ENCODE results near the gene PPP1R26.
A peak's percentile ranks its signal among the peaks of the same experiment; 100 is the strongest.
"Not testable (repeated sequence)": the region's sequence is repeated elsewhere in the genome, so short reads cannot be mapped to it uniquely, and the experiment has no call there.

Gene PPP1R26

GRCh38 chr9:135505406-135506187, 26.0 kb downstream of the PPP1R26 start:
- DNase-seq: no peak

DNA sequence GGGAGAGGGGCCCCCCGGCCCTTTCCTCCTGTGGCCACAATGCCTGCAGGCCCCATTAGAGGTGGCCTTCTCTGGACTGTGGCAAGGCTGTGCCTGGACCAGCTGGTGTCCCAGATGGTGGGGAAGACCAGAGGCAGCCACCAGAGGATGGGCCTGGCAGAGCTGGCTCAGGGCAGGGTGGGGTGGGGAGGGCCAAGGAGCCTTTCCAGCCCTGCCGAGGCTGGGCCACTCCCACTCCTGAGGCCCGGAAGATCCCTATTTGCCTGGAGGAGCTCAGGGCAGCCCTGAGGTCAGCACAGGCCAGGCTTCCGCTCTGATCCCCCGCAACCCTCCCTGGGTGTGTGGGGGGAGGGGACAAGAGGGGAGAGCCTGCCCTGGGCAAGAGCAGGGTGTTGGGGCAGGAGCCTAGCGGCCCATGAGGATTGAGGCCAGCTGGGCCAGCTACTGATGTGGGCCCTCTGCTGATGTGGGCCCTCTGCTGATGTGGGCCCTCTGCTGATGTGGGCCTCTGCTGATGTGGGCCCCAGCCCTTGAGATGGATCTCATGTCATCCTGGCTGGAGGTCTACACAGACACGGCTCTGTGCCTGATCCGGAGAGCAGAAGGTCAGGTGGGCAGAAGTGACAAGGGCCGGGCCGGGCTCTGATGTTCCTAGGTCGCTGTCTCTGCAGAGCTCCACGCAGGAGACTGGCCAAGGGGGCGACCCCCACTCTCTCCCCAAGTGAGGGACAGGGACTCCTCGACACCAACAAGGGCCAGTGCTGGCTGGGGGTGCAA, 26.9 kb downstream of the PPP1R26 start:
- no peak for DNase-seq

- peak; percentile 1 for DNase-seq
Observed at GRCh38 chr9:135507104-135508035, 27.8 kb downstream of the PPP1R26 start.

DNA sequence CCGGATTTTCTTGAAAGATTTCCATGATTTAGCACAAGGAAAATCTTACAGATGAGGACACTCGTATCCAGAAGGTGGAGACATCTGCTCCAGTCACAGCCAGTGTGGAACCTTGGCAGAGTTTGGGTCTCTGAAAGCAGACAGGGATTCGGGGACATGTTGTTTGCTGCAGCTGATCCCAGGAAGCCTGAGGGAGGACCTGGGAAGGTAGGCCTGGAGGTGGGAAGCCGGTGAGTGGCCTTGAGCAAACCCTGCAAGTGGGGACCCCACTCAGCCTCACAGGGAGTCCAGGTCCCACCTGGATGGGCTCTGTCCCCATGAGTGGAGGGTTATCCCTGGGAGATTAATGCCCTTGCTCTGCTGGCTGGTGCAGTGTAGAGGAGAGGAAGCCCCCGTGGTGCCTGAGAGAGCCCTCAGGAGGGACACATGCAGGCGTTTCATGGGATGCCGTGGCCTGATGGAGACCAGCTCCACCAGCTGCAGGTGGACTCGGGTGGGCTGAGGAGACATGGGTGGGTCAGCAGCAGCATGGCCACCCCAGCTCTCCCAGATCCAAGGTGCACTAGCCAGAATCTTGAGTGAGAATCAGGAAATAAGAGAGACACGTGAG, 28.7 kb downstream of the PPP1R26 start:
- peak; percentile 21 for DNase-seq

DNA sequence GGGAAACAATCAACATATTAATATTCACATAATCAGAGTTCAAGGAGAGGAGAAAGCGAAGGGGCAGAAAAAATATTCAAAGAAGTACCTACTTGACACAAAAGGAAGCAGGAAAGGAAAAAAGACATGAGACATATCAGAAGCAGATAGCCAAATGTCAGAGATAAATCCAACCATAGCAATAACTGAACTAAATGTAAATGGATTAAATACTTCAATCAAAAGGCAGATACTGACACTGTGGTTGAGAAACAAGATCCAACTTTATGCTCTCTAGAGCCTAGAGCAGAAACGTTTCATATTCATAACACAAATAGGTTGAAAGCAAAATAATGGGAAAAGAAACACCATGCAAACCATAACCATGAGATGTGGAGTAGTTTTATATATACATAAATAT, 29.9 kb downstream of the PPP1R26 start:
- DNase-seq: no peak

GRCh38 chr9:135512241-135512603, 32.6 kb downstream of the PPP1R26 start:
- peak; percentile 11 for DNase-seq

GRCh38 chr9:135512904-135513303, 33.3 kb downstream of the PPP1R26 start:
- DNase-seq: peak; percentile 18

GRCh38 chr9:135513351-135513846, 33.8 kb downstream of the PPP1R26 start:
- DNase-seq: peak; percentile 15

GRCh38 chr9:135513906-135514305, 34.3 kb downstream of the PPP1R26 start:
- not testable (repeated sequence) for DNase-seq

DNA sequence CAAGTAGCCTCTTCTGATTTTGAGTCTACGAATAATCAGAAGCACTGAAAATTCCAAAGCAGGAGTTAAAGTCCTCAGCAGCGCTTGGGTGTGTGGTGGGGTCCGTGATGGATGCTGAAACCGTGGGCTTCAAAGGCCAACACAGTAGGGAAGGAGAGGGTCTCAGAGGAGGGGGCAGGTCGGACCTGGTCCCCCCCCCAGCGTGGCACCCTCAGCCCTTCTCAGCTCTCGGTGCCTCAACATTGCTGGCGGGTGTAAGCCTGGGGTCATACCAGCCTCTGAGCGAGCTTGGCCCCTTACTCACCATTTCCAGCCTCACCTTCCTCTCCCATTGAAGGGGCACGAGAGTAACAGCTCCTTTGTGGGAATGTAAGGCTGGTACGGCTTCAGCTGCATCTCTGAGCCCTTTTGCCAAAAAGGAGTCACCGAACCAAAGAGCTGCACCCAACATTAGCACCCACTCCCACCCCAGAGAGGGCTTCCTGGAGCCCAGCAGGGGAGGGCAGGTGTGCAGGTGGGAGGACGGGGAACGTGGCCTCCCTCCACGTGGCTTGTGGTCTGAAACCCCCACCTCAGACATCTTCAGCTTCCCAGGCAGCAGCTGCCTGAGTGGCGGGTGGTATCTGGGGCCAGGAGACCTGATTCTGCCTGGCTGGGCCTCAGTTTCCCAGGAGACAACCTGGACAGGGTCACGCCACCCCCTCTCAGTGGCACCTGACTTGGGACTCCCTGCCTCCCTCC, 34.9 kb downstream of the PPP1R26 start:
- DNase-seq: peak; percentile 16

DNA sequence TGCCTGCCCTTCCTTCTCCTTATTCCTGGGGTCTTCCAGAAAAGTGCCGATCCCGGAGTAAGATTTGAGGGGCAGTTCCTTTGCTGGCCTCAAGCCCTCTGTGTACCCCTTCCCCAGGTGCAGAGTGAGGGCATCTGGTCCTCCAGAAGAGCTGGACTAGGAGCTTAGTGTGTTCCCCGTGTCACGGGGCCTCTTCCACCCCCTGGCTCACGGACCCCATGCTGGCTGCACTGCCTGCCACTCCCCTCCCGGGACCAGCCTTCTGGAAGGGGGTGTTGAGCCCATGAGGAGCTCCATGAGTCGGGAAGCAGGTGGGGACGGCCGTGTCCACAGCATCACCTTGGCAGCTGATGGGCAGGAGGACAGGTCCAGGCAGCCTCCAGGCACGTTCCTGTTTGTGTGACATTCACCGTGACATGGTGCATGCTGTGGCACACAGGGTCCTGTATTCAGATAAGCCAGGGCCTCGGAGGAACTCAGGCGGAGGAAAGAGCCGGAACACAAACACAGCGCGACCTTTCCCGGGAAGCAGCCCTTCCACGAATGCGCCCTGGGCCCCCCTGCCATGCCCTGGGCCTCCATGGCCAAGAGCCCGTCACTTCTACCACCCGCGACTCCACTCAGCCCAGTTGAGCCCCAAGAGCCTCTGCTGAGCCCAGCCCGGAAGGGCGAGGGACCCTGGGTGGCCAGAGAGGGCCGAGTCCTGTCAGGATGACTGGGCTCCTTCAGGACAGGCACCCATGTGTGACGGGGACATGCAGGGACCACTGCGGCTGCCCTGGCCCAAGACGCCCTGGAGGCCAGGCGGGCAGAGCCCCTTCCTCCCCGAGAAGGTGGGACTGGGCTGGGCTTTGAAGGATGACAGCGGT, 35.7 kb downstream of the PPP1R26 start:
- DNase-seq: peak; percentile 13

DNA sequence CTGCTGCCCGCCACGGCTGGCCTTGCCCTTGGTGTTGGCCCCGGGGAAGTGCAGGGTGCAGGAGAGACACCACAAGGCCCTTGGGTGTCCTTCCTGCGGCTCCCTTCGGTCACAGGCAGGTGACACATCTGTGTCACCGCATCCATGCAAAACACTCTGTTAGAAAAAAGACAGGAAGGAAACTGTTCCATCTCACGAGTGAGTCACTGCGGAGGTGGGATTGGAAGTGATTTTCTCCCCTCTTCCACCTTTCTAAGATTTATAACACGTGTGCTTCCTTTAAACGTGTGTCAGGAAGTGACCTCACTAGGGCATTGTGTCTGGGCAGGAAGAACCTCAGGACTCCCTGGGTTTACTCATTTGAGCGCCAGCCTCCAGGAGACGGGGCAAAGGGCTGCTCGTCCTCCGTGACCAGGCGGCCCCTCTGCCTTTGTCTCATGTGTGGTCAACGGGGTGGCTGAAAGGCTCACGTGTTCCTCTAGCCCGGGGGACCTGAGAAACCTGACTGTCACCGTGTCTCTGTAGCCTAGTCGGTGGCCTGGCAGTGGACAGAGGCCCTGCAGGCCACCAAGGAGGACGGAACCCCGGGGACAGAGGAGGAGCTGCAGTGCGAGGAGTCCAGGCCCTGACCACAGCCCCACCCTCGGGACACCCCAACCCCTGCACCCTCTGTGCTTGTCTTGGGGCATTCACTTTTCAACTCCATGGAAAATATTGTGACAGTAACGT, 36.7 kb downstream of the PPP1R26 start:
- DNase-seq: peak; percentile 16

DNA sequence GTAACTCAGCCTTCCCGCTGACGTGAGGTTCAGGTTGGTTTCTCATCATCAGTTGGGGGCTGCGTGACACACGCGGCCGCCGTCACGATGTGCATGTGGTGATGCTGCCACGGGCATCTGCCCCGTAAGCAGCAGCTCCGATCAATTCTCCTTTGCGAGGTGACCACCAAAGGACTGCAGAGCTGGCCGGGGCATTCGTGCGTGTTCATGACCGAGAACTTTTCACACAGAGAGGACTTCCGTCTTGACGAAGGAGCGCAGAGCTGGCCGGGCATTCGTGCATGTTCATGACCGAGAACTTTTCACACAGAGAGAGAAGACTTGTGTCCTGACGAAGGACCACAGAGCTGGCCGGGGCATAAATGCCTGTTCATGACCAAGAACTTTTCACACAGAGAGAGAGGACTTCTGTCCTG, 37.8 kb downstream of the PPP1R26 start:
- peak; percentile 11 for DNase-seq

DNA sequence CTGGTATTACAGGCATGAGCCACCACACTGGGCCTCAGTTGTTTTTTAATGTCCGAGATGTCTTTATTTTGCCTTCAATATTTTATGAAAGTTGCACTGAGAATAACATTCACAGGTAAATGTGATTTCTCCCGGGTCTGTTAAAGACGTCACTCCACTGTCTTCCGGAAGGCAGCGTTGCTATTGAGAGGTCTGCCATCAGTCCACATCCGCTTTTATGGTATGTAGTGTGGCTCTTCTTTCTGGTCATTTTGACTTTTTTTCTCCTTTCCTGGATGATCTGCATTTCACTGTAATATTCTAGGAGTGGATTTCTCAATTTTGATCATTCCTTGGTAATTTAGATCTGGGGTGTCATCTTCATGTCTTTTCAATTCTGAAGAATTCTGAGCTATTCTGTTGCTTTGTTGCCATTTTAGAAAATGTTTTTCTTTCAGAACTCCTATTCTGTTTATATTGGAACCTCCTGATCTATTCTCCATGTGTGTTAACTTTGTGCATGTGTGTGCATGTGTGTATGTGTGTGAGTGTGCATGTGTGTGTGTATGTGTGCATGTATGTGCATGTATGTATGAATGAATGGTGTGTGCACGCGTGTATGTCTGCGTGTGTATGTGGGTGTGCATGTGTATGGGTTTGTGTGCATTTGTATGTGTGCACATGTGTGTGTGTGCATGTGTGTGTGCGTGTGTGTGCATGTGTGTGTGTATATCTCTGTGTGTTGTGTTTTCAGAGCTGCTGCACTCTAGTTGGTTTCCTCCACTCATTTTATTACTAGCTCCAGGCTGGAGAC, 39.8 kb downstream of the PPP1R26 start:
- DNase-seq: no peak

DNA sequence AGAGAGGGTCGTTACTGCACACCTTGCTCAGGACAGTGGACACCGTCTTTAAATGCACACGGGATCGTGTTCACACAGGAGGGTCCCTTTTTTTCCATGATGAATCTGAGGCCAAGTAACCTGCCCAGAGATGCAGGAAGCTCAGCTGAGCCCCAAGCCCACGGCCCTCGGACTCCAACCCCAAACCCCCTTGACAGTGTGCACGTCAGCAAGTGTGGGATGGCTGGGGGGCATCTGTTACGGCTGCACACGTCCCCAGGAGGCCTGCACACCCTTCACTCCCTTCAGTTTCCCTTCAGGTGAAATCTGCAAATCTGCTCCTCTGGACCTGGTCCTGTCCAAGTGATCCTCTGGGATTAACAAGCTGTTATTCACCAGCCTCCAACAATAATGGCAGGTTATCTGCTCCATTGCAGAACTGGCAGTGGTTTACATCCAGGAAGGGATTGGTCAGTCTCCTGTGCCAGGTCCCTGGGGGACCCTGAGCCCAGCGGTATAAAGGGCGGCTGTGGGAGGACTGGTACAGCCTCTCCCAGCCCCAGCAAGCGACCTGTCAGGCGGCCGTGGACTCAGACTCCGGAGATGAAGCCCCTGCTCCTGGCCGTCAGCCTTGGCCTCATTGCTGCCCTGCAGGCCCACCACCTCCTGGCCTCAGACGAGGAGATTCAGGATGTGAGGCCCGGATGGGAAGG, 41.5 kb downstream of the PPP1R26 start, which contains the start of gene LCN1:
Gene LCN1, plus strand, starts transcription at position 525 of the 692 bp plus-strand sequence. Its CDS starts 58 bp downstream, at position 583.
- peak; percentile 3 for DNase-seq

- DNase-seq: peak; percentile 4
Observed at GRCh38 chr9:135521608-135522095, 42.1 kb downstream of the PPP1R26 start.

GRCh38 chr9:135522137-135522877, 42.7 kb downstream of the PPP1R26 start:
- DNase-seq: peak; percentile 19

Data from activated CD4-positive, CD25-positive, alpha-beta regulatory T cell treated with anti-CD3 and anti-CD28 coated beads, Interleukin-2, amount 50 U/mL, for 72 hours (primary cell).